Vagina (tissue), 2 donors: ENCODE measurements around the gene SLC39A11. TPM values are rescaled to one million over a fixed set of nuclear protein-coding genes. Genes with fewer than 3 reads are reported as not detected.

Experiments
- DNase-seq, 2 donors: peaks; one replicate each; pipeline ENCODE4 v3.0.0-alpha.2; 2017; ENCODE audit errors: extremely low spot score in 2 of 2
- H3K27ac ChIP-seq: fragments of 200-600 bp; sonication (generic); one replicate; pipeline ENCODE4 v1.5.1; 2019
- H3K27me3 ChIP-seq: fragments of 200-600 bp; sonication (generic); one replicate; pipeline ENCODE4 v1.5.1; 2019
- H3K36me3 ChIP-seq, 2 donors: fragments of 200-600 bp; sonication (generic); one replicate each; pipeline ENCODE4 v1.5.1; 2017 to 2019
- H3K4me1 ChIP-seq: fragments of 200-600 bp; sonication (generic); one replicate; pipeline ENCODE4 v1.5.1; 2019
- H3K4me3 ChIP-seq, 2 donors: fragments of 200-600 bp; sonication (generic); 1 replicate in 1 of 2; 2 replicates in 1 of 2; pipeline ENCODE4 v1.5.1; 2016 to 2019
- H3K9me3 ChIP-seq: fragments of 200-600 bp; sonication (generic); one replicate; pipeline ENCODE4 v1.5.1; 2019
- POLR2A ChIP-seq, 2 donors: fragments of 450-650 bp; IDR thresholded peaks; one replicate each; pipeline ENCODE4 v1.6.1; 2017; ENCODE audit warnings: antibody characterized with exemption in 2 of 2, mild to moderate bottlenecking in 2 of 2, moderate library complexity in 2 of 2
- POLR2AphosphoS5 ChIP-seq, 2 donors: sonication (generic); formaldehyde crosslinking; IDR thresholded peaks; one replicate each; pipeline ENCODE4 v1.9.0; 2017; ENCODE audit warnings: antibody characterized with exemption in 2 of 2, mild to moderate bottlenecking in 2 of 2, low read depth in 1 of 2; ENCODE audit not compliant: insufficient read depth in 1 of 2
- intact Hi-C: fragments of 100-400 bp; cut with DNase I; formaldehyde crosslinking; loops from one replicate; pipeline ENCODE4 v1.15.1; 2023
- total RNA-seq: library from RNA; depleted of rRNA; stranded (reverse); fragments of >200 nt; gene quantifications from one replicate; pipeline ENCODE4 v1.2.3, GENCODE V29; 2016
- TF ChIP-seq, protein P1 (sequence below), 3 experiments: fragments of 450-650 bp in 2 of 3; fragments of 200-600 bp in 1 of 3; sonication (generic) in 1 of 3; IDR thresholded peaks; one replicate each; pipeline ENCODE4 v1.5.1; 2017 to 2019; ENCODE audit warnings: antibody characterized with exemption in 3 of 3, mild to moderate bottlenecking in 2 of 3, moderate library complexity in 2 of 3

SLC39A11 gene
- total RNA-seq, 1 donor from 2014 or later: 22.6 TPM

GRCh38 chr17:72661945-72662826, 430.3 kb downstream of the SLC39A11 start:
- intact Hi-C loops: no loop called here
- TF ChIP-seq, protein P1, sequence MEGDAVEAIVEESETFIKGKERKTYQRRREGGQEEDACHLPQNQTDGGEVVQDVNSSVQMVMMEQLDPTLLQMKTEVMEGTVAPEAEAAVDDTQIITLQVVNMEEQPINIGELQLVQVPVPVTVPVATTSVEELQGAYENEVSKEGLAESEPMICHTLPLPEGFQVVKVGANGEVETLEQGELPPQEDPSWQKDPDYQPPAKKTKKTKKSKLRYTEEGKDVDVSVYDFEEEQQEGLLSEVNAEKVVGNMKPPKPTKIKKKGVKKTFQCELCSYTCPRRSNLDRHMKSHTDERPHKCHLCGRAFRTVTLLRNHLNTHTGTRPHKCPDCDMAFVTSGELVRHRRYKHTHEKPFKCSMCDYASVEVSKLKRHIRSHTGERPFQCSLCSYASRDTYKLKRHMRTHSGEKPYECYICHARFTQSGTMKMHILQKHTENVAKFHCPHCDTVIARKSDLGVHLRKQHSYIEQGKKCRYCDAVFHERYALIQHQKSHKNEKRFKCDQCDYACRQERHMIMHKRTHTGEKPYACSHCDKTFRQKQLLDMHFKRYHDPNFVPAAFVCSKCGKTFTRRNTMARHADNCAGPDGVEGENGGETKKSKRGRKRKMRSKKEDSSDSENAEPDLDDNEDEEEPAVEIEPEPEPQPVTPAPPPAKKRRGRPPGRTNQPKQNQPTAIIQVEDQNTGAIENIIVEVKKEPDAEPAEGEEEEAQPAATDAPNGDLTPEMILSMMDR (IDR thresholded peaks at IDR 0.05): no peak
- TF ChIP-seq POLR2A (IDR thresholded peaks at IDR 0.05) (no peak), POLR2AphosphoS5 (IDR thresholded peaks at IDR 0.05; ENCODE audit: insufficient read depth in 1 of 2, low read depth in 1 of 2) (no peak)
- no peak overlapping the region for H3K27ac ChIP-seq

DNA sequence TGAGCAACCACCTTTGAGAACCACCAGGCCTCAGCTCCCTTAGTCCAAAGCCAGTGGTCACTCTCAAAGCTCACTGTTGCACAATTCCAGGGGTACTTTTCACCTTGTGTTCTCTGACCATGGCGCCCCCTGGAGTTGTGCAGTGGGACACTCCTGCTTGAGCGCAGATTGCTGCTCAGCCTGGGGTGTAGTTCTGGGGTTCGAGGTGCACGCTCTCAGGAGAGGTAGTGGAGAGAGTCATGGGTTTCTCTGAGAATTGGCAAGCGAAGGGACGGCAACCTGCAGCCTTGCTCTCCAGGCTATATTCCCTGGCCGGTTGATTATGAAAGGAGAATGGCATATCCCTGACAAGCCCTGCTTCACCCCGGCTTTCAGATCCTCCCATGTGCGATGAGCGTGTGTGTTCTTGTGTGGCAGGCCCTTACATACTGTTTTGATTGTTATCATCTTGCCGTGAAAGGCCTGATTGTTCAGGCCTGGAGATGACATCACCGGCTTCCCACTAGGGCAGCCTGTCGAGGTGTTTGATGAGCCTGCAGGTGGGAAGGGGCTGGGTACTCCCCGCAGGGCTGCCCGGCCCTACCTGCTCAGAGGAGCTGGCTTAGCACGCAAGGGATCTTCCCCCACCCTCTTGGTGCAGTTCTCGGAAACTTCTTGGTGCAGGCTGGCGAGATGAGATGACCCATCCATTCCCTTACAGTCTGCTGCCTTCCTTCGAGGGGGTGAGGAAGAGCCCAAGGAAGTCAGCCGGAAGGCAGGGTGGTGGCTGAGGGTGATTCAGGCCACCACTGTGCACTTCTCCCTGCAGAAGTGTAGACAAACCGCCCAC, 431.2 kb downstream of the SLC39A11 start:
- H3K27ac ChIP-seq: no peak overlapping the region
- intact Hi-C loops: no loop called here

More at GRCh38 chr17:72661945-72662826, 430.3 kb downstream of the SLC39A11 start:
- Histone ChIP-seq H3K9me3 (no peaks in the 10 kb centered on the region), H3K4me1 (no peaks in the 10 kb centered on the region), H3K4me3 (no peak overlapping the region), H3K36me3 (no peaks in the 10 kb centered on the region), H3K27me3 (no peaks in the 10 kb centered on the region)
- no peak for DNase-seq

DNA sequence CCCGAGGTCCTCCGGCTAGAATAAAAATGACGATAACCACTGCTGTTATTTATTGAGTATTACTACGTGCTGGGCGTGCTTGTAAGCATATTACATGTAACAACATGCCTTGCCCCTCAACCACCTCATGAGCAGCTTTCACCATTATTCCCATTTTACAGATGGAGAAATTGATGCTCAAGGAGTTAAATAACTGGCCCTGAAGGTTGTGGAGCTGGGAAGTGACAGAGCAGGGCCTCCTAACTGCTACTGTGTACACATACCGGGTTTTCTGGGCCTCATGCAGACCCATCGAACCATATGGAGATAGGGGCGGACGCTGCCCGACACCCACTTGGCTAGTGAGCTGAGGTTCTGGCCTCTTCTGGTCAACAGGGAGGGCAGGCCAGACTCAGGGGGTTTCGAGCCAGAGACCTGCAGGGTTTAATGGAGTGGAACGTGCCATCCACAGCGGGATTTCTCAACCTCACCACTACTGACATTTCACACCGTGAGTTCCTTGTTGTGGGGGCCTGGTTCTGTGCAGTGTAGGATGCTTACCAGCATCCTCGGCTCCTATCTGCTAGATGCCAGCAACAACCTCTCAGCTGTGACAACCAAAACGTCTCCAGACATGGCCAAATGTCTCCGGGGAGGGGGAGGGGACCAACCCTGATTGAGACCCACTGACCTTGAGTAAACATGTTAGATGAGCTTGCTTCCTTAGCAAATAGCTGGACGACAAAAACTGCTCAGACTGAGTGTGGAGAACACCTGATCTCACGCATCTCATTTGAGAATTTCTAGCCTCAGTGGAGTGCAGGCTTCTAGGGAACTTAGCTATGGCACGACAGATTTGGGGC, 432.0 kb downstream of the SLC39A11 start:
- no peaks in the 10 kb centered on the region for H3K36me3 ChIP-seq
- TF ChIP-seq, protein P1 (IDR thresholded peaks at IDR 0.05): no peak
- TF ChIP-seq POLR2A (IDR thresholded peaks at IDR 0.05) (no peak), POLR2AphosphoS5 (IDR thresholded peaks at IDR 0.05; ENCODE audit: insufficient read depth in 1 of 2, low read depth in 1 of 2) (no peak)
- no peaks in the 10 kb centered on the region for H3K27me3 ChIP-seq
- no peaks in the 10 kb centered on the region for H3K9me3 ChIP-seq
- no peak overlapping the region for H3K27ac ChIP-seq
- intact Hi-C loops: no loop called here
- H3K4me1 ChIP-seq: no peaks in the 10 kb centered on the region
- DNase-seq: no peak
- no peak overlapping the region for H3K4me3 ChIP-seq

More for the DNA sequence above, 431.2 kb downstream of the SLC39A11 start:
- Histone ChIP-seq H3K9me3 (no peaks in the 10 kb centered on the region), H3K4me3 (no peak overlapping the region), H3K36me3 (no peaks in the 10 kb centered on the region), H3K4me1 (no peaks in the 10 kb centered on the region), H3K27me3 (no peaks in the 10 kb centered on the region)
- no peak for DNase-seq
- TF ChIP-seq POLR2AphosphoS5 (IDR thresholded peaks at IDR 0.05; ENCODE audit: insufficient read depth in 1 of 2, low read depth in 1 of 2): peak in 1 of 2 donors; percentile 26
- TF ChIP-seq, protein P1 (IDR thresholded peaks at IDR 0.05): no peak

- no peak overlapping the region for H3K4me3 ChIP-seq
- TF ChIP-seq, protein P1 (IDR thresholded peaks at IDR 0.05): no peak
- TF ChIP-seq POLR2A (IDR thresholded peaks at IDR 0.05) (no peak), POLR2AphosphoS5 (IDR thresholded peaks at IDR 0.05; ENCODE audit: insufficient read depth in 1 of 2, low read depth in 1 of 2) (no peak)
- intact Hi-C loops: no loop called here
- no peaks in the 10 kb centered on the region for H3K36me3 ChIP-seq
- no peak overlapping the region for H3K27ac ChIP-seq
- H3K27me3 ChIP-seq: no peaks in the 10 kb centered on the region
- no peak for DNase-seq
- H3K4me1 ChIP-seq: no peaks in the 10 kb centered on the region
- no peaks in the 10 kb centered on the region for H3K9me3 ChIP-seq
Measured at GRCh38 chr17:72659811-72660210, 432.7 kb downstream of the SLC39A11 start.
